HG03045 (cell line): Measurements from ENCODE around the gene OPN5.

Experiments used
- ATAC-seq: cut with Tn5 transposase; IDR thresholded peaks from one replicate; pipeline ENCODE4 v1.9.1; 2021; ENCODE audit warnings: mild to moderate bottlenecking, moderate library complexity; ENCODE audit not compliant: unreplicated experiment

OPN5 gene

GRCh38 chr6:47852727-47853126, 70.9 kb downstream of the OPN5 start:
- ATAC-seq: no peak

- no peak for ATAC-seq
Observed at GRCh38 chr6:47853766-47854165, 71.9 kb downstream of the OPN5 start.

- no peak for ATAC-seq
Observed at GRCh38 chr6:47854971-47855370, 73.1 kb downstream of the OPN5 start.

- ATAC-seq: no peak
Observed at GRCh38 chr6:47859175-47859574, 77.3 kb downstream of the OPN5 start.

- ATAC-seq: no peak
Observed at GRCh38 chr6:47862731-47863130, 80.9 kb downstream of the OPN5 start.

GRCh38 chr6:47865206-47865605, 83.4 kb downstream of the OPN5 start:
- no peak for ATAC-seq

- ATAC-seq: no peak
Observed at GRCh38 chr6:47875593-47875992, 93.8 kb downstream of the OPN5 start.
